NCI-H187 treated with DMSO at 0.1 percent for 48 hours (cell line): ENCODE measurements around the gene TIGIT.

ENCODE experiments used
- DNase-seq: peaks from one replicate; lab custom pipeline; 2025; lab: John Stamatoyannopoulos, UW

Gene TIGIT

GRCh38 chr3:114310695-114311094 lies 16.9 kb downstream of the TIGIT start:
- no peak for DNase-seq

DNA sequence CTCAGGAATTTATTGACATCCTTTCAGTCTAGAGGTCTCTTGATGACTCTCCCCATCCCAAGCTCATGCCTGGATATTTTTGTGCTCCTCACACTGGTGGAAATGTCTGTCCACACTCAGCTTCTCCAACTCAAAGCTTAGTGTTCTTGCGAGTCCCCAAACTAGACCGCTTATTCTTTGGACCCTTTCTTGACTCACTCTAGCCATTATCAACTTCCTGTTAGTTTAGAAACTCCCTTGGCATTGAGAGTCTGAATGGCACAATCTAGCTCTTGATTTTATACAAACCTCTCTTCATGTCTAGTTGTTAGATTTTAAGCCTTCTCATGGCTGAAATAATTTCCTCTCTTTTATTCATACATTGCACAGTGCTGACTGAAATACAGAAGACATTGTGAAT lies 19.6 kb downstream of the TIGIT start:
- DNase-seq: no peak

- DNase-seq: no peak
These were observed 20.5 kb downstream of the TIGIT start for GRCh38 chr3:114314282-114314681.

GRCh38 chr3:114318295-114318694 lies 24.5 kb downstream of the TIGIT start:
- no peak for DNase-seq

- peak; percentile 63 for DNase-seq
These were observed 25.6 kb downstream of the TIGIT start for GRCh38 chr3:114319453-114319852.

- no peak for DNase-seq
These were observed 26.4 kb downstream of the TIGIT start for GRCh38 chr3:114320246-114320645.

DNA sequence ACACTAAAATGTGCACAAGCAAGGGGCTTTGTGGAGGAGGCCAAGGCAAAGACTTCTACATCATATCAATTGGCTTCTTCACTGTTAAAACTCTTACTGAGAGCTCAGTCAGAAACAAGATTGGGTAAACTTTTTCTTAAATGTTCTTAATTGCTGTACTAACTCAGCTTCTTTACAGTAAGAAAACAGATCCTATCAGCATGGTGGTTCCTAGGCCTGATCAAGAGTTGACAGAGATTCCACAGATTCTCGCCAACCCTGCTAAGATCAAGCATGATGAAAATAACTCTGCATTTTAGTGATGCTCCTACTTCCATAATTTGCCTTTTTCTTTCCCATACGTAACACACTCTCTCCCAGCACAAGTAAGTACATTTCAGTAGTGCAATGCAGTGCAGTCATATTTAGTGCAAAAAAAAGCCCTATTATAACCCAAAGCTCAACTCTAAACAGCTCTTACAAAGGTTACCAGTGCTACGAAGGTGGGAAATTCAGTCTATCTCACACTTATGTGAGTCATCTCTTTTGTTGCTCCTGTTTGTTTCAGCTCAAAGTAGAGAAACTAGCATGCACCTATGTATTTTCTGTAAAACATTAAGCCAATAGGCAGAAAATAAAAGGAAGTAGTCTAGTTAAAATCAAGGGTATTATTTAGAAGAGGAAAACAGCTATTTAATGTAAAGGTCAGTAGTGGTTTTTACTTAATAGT lies 29.9 kb downstream of the TIGIT start:
- DNase-seq: no peak

DNA sequence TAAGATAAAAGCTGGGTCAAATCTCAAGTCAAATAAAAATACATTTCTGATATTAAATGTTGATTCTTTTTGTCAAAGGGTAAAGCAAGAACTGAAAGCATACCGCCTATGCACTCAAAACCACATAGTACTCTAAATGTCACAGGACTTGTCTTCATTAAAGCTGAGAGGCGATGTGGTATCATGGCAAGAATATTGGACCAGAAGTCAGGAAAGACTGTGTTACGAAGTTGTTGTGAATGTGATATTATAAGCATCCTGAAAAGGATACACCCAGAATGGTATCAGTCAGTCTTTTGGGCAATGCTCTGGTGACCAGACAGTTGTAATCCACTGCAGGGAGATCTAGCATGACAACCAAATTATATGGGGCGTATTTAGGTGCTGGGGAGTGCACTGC lies 33.8 kb downstream of the TIGIT start:
- DNase-seq: no peak

DNA sequence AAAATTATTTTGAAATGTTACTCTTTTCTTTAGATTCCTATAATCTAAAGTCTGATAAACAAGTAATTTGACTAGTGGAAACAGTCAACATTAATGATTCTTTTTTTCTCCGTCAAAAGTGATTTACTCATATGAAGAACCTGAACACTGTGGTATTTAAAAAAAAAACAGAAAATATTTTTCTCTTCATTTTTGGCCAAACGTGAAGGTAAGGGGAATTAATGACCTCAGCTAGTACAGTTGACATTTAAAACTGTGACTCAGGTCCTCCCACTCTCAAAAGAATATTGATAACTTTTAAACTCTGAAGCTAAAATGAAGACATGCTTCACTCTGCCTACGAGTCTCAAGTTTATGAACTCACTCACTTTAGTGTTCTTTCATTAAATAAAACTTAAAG lies 34.5 kb downstream of the TIGIT start:
- DNase-seq: no peak

DNA sequence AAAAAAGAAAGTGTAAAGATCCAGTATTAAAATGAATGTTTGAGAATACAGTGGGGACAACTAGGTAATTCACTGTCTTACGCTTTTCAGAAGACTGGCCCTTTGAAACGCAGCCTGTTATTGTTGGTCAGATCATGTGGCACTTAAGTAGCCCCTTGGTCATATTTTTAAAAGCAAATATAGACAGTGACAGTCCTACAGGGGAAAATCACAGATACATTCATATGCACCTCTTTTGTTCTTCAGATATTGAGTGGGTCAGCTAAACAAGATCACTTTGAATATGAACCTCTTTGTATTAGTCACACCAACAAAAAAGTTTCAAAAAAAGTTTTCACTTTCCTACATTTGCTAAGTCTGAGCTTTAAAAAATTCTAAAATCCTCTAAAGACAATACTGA lies 36.0 kb downstream of the TIGIT start:
- DNase-seq: no peak

- DNase-seq: no peak
These were observed 37.2 kb downstream of the TIGIT start for GRCh38 chr3:114331007-114331406.

GRCh38 chr3:114331710-114332109 lies 37.9 kb downstream of the TIGIT start:
- DNase-seq: no peak

DNA sequence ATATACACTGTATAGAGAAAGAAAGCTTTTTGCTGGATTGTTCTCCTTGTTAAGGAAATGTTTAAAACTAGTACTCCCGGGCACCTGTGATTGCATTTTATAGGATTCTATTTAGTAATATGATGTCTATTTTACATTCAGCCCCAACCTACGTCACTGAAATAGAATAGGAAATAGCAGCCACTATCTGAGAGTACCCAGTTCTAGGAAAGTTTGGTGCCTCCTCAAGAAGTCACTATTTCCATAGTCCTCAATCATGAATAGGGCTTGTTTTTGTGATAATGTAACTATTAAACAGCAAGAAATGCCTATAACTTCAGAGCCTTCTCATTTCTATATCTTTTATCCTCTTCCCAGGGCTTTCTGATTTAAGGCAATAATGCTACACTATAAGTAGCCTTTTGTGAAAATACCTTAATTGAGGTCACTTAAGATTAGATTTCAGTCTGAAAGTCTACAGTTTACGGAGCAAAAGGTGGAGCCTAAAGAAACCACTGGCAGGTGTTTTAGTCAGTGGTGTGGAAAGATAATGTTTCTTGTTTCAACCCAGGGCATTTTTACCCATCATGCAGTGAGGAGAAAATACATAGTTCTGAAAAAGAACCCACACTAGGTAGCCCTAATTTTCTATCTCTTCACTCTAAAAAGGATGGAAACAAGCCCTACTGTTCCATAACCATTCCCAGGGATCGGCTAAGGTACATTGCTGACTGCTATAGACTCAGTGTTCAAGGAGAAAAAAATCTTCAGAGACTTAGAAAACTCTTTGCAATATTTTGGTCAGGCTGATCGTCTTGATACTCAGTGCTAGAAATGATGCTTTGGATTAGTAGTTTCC lies 38.7 kb downstream of the TIGIT start:
- no peak for DNase-seq

GRCh38 chr3:114333180-114333922 lies 39.5 kb downstream of the TIGIT start:
- no peak for DNase-seq

- DNase-seq: no peak
These were observed 40.1 kb downstream of the TIGIT start for GRCh38 chr3:114333923-114334240.

- DNase-seq: no peak
These were observed 42.4 kb downstream of the TIGIT start for GRCh38 chr3:114336122-114336697.

GRCh38 chr3:114336857-114337256 lies 43.0 kb downstream of the TIGIT start:
- DNase-seq: no peak

DNA sequence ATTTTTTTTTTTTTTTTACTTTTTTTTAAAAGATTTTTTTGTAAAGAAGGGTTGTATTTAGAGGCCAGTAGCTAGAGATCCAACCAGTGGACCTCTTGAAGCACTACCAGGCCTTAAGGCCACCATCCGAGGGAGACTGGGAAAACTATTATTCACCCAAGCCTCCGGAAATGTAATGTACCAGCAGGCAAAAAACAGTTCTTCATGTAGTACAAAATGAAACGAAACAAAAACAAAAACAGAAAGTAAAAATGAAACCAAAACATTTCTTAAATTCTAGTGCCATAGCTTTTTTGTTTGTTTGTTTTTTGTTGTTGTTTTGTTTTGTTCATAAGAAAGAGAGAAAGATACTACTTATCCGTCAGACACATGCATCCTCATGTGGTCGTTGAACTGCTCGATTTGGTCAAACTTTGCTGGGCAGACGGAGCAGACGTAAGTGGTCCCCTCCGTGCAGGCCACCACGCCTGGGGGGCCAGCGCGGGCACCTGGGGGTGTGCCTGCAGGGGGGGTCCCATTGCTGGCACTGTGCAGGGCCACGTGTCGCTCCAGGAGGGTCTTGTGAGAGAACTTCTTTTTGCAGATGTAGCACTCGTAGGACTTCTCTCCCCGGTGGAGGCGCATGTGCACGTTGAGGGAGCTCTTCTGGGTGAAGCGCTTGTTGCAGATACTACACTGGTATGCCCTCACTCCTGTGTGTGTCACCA lies 45.0 kb downstream of the TIGIT start:
- no peak for DNase-seq

DNA sequence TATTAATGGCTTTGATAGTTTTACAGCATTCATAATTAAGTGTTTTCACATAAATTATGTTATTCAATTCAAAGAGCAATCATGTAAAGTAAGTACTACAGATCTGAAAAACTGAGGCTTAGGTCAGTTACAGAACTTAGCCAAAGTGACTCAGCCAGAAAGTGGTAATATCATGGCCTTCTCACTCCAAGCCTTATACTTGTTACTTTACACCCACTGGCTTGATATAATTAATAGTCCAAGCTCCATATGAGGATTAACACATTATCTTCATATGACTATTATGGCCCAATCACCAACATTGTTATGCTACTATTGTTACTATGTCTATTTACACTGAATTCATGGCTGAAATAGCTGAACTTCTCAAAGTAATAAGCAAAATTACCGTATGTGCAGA lies 50.7 kb downstream of the TIGIT start:
- no peak for DNase-seq

GRCh38 chr3:114350271-114350670 lies 56.4 kb downstream of the TIGIT start:
- no peak for DNase-seq

GRCh38 chr3:114350690-114351089 lies 56.9 kb downstream of the TIGIT start:
- no peak for DNase-seq
